Measurements from ENCODE around the gene KRT74.
A peak's percentile ranks its signal among the peaks of the same experiment; 100 is the strongest.

KRT74 gene

DNA sequence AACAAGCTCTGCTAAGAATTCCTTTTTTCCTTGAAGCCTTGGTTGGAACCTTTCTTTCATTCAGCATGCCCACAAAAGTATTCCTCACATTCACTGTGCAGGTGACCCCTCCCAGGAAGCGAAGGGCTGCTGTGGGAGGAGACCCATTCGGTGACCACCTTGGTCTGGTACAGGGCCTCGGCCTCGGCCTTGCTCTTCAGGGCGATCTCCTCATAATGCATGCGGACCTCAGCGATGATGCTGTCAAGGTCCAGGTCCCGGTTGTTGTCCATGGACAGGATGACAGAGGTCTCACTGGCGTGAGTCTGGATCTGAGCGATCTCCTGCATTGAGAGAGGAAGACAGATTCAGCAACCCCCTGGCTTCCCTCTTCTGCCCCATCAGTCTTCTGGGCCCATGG is 3.1 kb downstream of the KRT74 start:
- no peak for DNase-seq

DNA sequence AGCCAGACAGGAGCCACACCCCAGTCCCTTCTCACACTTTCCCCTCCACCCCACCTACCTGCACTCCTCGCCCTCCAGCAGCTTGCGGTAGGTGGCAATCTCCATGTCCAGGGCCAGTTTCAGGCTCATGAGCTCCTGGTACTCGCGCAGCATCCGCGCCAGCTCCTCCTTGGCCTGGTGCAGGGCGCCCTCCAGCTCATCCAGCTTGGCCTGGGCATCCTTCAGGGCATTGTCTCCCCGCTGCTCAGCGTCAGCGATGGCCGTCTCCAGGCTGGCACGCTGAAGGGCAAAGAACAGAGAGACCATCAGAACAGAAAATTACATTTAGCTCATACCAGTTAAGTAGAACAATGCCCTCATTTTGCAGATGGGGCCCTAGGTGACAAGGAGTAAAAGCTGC is 5.5 kb downstream of the KRT74 start:
- DNase-seq, result no peak

DNA sequence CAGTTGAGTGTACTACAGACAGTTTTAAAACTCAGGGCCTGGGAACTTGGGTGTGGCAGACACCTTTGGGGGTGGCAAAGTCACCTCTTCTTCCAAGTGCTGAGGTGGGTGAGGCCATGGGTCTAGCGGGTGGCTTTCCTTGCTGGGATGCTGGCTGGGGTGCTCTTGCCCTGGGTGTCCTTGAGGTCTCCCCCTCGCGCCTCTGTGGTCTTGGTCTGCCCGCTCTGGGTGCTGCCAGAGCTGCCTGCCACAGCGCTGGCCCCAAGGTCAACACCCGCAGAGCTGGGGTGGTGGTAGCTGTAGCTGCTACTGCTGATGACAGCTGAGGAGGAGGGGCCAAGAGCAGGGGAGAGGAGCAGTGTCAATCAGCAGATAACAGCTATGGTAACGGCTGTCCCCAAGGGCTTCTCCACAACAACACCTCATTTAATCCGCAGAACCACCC is 6.8 kb downstream of the KRT74 start:
- no peak for DNase-seq

DNA sequence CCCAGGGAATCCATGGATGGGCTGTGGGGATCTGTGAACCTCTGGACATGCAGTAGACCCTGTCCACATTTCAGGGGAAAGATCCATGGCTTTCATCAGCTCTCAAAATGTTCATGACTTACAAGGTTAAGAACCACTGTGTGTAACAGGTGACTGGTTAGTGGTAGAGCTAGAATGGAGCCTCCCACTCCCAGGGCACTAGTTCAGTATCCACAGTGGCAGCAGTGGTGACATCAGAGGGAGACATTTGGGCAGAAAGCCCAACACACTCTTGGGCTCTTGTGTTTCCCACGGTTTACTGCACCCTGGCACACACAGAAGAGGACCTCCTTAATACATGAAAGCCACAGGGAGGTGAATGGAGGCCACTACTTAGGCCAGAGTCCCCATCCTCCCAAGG is 9.1 kb downstream of the KRT74 start:
- DNase-seq, result no peak

DNA sequence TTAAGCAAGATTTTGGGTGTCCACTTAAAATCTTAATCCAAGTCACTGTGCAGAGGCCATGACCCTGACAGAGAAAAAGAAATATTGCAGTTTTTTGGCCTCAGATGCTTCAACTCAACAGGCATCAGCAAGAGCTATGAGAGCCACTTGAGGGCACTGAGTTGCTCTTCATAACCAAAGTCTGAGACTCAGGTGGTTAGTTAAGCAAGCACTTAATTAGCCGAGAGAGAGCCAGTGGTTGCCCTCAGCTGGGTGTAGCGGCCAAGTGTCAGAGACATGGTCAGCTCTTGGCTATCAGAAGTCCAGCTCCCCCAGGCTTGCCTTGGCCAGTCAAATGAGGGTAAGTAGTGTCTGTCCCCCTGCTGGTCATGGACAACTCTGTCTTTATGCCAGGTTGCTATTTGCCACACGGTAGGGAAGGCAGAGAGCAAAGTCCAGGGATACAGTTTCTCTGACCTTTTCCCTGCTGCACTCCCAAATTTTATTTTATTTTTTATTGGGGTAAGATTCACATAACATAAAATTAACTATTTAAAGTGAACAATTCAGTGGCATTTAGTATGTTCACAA is 11.7 kb downstream of the KRT74 start:
- DNase-seq, result no peak

DNA sequence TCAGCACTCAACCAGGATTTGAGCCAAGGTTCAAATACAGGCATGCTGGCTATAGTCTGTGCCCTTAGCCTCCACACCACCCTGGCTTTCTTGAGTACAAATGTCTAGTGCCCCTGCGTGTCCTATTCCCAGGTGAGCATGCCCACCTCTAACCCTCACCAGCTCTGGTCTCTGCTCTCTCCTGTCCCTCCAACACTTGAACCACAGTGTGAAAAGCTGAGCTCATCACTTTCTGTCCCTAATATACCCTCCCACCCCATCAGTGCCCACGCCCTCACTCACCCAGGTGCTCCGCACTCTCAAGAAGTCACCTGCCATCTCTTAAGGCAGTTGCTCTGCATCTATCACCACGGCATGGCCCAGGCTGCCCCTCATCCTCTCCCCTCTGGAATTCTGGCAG is 13.7 kb downstream of the KRT74 start:
- DNase-seq, result no peak

DNA sequence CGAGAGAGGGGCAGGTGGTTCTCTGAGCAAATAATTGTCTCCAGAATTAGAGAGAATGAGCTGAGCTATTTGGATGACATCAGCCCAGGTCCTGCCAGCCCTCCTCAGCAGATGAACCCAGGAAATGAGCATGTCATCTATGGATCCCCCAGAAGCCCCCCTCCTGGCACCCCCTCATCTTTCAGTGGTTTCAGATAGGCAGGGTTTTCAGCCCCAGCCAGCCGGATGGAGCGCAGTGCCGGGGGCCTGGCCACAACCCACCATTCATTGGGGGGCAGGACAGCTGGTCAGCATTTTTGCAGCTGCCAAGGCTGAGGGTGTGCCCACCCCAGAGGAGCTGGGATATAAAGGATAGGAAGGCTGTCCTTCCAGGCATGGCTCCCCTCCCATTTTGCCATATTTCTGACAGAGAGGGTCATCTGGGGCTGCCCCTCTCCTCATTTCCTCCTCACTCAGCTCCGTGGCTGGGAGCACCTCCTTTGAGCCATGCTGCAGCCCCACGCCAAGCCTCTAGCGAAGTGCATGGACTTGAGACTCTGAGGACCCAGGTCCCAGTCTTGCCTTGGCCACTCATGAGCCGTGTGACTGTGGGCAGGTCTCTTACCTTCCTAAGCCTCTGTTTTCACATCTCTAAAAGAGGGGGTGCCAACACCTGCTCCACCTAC is 14.7 kb downstream of the KRT74 start:
- DNase-seq, result no peak

DNA sequence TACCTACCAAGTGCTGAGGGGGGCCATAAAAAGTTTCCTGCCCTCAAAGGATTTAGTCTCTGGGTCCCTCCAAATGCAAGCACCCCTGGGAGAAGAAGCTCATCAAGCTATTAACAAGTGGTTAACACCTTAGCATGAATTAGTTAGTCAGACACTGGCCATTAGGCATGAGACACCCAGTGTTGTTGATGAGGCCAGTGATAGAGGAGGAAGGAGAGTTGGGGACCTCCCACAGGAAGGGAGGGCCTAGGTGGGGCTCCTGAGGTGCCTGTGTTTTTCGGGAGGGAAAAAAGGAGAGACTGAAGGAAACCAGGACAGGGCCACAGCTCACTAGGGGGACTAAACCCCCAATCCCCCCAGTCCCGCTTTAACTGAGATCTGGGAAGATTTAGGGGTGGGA is 16.2 kb downstream of the KRT74 start:
- DNase-seq, result no peak

DNA sequence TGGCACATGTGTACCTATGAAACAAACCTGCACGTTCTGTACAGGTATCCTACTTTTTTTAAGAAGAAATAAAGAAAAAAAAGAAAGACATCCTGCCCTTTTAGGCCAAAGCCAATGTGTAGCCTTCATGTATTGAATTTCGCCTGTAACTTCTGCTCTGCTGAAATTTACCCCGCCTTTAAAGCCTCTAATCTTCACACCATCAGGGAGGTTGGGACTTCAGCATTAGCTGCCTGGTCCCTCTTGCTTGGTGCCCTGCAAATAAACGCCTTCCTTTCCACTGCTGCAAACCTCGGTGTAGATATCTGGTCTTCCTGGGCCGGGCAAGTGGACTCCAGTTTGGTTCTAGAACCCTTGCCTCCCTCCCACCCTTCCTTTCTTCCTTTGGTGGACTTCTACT is 18.1 kb downstream of the KRT74 start:
- no peak for DNase-seq

DNA sequence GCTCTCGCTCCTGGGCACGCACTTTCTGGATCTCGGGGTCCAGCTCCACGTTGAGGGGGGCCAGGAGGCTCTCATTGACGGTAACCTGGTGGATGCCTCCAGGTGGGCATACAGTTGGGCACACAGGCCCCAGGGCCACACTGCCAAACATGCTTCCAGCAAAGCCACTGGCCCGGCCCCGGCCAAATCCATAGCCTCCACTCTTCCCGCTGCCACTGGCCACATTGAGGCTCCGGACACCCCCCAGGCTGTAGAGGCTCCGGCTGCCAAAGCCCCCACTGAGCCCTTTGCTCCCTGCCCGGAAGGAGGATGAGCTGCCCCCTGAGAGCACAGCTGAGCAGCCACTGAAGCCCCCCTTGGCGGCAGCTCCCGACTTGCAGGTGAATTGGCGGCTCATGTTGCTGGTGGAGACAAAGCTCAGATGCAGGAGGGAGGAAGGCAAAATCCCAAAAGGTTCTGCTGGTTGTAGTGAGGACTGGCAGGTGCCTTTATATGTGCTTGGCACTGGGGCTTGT is 20.9 kb downstream of the KRT74 start, which contains the start of gene KRT71:
Gene KRT71, minus strand, starts transcription at position 465 of the 515 bp plus-strand sequence. Its CDS starts 68 bp downstream, at position 397.
- DNase-seq, result no peak

DNA sequence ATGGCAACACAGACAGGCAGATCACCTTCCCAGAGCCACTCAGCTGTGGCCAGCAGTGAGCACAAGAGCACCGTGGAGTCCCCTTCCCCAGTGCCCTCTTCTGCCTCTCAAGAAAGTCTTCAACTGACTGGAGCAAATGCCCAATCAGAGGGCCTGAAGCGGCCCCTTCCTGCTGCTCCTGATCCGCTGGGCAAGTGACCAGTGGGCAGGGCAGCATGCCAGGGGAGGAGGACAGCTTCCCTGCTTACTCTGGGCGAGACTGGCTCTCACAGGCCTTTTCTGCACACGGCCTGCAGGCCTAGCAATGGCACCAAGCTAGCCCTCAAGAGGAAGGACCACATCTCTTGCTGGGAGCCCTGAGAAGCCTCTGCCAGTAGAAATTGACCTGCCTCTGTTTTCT is 21.6 kb downstream of the KRT74 start:
- no peak for DNase-seq

DNA sequence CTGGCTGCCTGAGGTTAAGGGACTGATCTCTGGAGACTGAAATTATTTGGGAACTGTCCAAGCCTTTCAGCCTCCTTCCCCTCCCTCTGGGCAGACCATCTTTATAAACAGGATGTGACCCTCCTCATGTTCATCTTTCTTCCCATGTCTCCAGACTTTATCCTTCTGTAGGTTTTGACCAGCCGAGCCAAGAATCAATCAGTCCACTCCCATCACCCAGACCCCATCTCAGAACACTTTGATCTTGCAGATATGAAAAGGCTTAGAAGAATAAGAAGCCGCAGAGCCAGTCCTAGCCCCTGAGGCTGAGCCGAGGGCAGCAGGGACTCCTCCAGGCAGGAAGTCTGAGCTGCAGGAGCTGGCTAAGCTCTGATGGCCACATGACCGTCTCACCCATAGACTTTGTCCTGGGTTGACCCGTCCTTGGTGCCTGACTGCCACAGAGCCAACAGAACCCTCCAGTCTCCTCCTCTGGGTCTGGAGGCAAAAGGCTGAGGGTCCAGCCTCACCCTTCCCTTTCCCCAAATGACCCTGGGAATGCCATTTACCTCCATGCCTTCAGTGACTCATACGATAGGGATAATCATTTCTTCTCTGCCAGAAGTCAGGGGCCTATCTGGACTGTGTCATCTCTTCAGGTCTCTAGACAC is 22.3 kb downstream of the KRT74 start:
- no peak for DNase-seq

DNA sequence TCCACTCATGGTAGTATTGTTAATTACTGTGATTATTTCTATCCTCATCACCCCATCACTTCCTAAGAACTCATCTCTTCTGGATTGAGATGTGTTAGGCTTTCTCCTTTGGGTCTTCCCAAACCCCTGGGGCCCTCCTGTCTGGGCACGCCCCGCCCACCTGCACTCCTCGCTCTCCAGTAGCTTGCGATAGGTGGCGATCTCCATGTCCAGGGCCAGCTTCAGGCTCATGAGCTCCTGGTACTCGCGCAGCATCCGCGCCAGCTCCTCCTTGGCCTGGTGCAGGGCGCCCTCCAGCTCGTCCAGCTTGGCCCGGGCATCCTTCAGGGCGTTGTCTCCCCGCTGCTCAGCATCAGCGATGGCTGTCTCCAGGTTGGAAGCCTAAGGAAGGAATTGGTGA is 27.5 kb downstream of the KRT74 start:
- DNase-seq, result no peak

DNA sequence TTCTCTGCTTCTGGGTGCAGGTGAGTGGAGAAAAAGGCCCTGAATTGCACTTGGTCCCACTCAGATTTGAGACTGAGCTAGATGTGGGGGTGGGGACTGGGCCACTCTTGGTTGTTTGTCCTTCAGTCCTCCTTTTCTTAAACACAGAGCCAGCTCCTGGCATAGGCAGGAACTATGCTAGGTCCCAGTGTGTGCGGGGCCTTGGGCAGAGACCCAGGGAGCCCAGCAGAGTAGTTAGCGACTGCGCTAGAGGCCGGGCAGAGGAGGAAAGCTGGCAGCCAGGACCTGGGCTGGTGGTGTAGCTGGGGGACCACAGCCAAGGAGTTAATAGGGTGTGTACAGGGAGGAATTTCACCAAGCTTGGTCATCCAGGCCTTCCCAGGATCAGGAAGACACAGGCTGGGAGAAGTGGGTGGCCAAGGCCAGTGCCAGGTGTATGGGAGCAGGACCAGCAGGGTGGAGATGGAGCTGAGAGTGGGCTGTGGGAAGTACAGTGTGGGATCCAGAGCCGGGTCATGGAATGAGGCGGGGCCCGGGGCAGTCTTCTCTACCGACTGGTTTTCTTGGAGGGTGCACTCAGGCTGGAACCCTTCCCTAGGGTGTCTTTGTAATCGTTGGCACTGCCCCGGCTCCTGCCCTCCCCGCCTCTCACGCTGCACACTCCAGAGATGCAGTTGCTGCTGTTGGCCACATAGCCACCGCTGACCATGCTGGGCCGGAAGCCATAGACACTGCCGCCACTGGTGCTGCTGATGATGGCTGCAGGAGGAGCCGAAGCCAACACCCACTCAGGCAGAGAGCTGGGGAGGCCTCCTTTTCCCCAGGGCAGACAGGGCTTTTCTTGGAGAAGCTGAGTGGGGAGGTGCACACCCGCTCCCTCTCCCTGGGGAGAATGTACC is 29.4 kb downstream of the KRT74 start:
- DNase-seq, result no peak

DNA sequence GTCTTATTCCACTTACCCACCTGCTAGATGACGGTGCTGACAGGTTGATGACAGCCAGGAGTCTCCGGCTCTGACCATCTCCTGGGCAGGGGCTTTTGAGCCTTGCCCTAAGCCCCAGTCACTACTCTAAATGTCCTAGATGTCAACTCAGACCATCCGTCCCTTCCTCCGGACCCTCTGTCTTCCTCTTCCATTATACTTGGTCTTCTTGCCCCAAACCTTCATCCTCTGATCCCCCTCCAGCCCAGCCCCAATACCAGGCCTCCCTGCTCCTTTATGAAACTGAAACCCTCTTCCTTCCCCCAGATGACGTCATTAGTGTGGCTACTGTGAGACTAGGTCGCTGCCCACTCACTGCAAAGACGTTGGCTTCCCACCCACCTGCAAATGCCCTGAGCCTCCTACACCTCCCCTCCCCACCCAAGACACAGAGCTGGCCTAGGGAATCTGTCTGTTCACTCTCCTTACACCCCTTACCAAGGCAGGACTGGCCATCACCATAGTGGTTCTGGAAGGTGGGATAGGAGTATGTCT is 30.8 kb downstream of the KRT74 start:
- DNase-seq, result no peak

DNA sequence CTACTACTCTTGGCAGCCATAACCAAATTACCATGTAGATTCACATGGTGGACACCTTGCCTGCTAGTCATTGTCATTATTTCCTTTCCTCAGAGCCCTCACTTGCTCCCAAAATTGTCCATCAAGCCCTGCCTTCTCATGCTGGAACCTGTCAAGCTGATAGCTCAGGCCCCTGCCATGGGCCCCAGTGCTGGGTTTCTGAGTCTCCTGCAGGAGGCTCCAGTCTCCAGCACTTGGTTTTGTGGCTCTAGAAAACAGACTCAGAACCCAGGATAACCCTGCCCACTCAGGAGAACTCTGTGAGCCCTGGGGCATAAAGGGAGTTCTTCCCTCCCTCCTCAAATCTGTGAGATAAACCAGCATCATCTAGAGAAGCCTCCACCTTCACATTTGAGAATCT is 31.5 kb downstream of the KRT74 start:
- no peak for DNase-seq

DNA sequence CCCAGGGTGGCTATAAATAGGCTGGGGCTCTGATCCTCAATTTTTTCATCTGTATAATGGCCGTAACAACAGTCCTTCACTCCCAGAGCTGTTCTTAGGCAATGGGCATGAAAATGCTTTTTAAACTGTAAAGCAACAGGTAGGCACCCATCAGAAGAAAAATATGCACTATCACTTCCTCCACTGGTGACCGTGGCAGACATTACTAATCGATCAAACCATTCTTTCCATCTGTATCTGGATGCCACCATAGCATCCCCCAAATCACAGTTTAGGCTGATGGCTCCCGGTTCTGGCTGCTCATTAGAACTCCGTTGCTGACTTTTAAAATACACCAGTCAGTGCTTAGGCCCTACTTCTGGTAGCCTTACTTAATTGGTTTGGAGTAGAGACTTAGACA is 31.9 kb downstream of the KRT74 start:
- DNase-seq, result no peak

DNA sequence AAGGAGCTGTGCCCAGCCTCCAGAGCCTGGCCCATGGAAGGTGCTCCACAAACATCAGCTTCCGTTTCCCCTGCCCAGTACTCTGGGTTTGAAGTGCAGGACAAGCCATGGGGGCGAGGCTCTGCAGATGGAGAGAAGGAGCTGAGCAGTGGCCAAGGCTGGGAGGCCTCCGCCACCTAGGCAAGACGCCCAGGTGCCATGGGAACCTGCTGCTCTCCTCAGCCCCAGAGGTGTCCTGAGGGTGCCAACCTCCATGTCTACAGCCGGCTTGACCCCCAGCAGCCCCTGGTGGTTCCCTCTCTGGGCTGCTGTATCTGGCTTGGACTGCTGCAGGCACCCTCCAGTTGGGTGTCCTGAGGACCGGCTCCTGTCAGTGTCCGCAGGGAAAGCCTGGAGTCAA is 33.1 kb downstream of the KRT74 start:
- no peak for DNase-seq

DNA sequence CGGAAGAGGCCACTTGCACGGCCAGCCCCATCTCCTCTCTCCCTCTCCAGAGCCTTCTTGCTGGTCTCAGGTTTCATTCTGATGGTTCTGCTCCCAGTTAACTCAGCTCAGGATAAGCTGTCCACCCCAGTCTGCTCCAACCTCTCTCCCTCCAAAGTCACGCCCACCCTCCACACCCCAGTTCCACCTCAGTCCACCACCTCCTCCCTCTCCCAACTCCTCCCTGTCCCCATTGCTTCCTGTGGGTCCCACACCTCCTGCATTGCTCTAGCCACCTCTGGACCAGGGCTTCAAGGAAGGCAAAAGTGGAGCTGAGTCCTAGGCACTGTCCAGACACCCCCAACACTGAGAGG is 33.8 kb downstream of the KRT74 start:
- DNase-seq, result no peak

DNA sequence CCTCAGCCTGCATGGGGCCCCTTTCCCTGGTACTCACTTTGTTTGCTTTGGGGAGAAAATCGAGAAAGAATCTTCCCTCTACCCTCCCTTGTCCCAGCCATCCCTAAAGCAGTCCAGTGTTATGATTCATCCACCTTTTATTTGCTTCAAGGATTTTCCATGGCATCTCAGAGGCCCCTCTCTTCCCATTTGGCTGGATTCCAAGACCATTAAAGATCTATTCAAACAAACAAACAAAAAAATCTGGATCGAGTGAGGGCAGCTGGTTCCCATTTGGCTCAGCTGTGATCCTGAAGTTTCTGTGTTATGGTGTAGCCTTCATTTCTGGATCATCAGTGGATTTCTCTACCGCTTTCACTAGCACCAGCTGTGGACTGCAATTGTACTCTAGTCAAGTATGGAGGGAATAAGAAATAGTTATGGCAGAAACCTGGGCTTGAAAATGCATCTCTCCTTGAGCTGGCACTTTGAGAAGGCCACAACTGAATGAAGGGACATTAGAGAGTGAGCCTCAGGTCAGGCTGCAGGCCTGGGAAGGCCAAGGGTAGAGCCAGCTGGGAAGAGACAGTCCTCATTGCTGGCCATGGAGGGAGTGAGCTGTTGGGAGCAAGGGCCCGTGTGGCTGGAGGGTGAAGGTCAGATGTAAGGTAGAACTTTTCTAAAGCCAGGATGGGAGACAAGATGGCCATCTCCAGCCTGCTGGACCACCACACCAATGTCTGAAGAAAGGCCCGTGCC is 34.4 kb downstream of the KRT74 start:
- DNase-seq, result peak; percentile 83

DNA sequence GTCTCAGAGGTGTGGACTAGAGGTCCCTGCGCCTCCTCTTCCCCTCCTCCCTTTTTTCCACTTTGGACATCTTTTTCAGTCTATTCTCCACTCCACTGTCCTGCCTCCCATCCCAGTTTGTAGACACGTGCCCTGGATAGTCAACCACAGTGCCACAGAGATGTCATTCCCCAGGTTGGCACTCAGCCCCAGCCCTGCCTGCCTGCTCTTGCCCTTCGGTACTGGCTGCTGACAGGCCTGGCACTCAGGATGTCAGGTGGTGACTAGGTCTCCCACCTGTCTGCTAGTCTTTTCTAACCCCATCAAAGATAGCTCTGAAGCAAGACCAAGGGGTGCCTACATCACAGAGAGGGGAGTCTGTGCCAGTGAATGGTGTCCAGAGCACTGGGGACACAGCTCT is 36.5 kb downstream of the KRT74 start:
- no peak for DNase-seq

DNA sequence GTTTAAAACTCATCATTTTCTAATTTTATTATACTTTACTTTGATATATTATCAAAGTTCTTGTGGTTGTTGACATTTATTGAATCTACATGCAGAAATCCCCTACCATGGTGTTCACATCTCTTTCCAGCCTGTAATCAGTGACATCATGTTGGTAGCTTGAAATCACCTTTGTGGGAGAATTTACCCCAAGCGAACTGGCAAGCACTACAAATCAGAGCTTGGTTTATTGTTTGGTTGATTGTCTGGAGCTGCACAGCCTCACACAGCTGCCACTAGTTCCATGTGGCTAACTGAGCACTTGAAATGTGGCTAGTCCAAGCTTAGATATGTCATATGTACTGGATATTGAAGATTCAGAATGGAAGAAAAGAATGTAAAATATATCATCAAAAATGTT is 38.1 kb downstream of the KRT74 start:
- DNase-seq, result no peak
